GM18505 (cell line): ENCODE data around the gene GJA9.

Source experiments
- ATAC-seq: cut with Tn5 transposase; IDR thresholded peaks from one replicate; pipeline ENCODE4 v1.9.1; 2021; ENCODE audit not compliant: unreplicated experiment
- POLR2A ChIP-seq: IDR thresholded peaks from 4 replicates; pipeline ENCODE4 v1.6.1; 2011; ENCODE audit warnings: borderline replicate concordance; ENCODE audit not compliant: insufficient read depth, insufficient read length; ENCODE audit errors: extremely low read depth

Gene GJA9

DNA sequence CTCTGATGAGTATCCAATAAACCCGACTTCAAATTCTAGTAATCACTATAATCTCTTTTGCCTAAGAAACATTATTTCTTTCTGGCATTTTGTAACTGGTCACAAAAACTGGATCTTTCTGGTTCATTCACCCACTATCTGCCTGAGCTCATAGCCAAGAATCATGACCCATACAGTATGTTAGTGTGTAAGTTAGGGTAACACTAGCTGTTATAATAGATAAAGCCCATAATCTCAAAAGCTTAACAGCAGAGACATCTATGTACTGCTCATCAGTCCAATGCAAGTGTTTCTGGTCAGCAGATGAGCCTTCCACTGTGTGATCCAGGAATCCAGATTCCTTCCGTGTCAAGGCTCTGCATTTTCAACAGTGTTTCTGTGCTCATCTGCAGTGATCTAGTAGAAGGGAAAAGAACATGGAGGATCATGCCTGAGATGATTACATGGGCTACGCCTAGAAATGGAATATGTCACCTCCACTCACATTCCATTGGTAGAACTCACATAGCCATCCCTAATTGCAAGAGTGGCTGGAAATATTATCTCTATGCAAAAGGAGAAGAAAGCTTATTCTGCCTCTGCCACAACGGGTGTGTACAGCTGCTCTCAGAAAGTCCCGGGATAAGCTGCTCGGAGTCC is 49.5 kb downstream of the GJA9 start:
- ATAC-seq, result no peak
- no peak for TF ChIP-seq POLR2A

DNA sequence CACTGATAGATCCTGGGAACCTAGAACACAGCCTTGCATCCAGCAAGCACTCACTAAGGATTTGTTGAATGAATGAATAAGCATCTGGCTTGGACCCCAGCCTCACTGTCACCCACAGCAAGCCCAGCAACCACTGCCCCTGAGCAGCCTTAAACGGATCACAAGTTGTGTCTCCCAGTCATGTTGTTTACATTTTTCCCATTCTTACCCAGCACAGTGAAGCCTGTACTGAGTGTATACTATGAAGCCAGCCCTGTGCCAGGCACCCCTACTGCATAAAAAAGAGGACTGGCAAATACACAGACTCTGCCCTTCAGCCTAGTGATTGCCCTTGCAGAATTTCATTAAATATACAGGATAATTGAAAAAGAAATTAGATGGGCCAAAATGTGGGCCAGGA is 52.0 kb downstream of the GJA9 start:
- no peak for TF ChIP-seq POLR2A
- no peak for ATAC-seq

DNA sequence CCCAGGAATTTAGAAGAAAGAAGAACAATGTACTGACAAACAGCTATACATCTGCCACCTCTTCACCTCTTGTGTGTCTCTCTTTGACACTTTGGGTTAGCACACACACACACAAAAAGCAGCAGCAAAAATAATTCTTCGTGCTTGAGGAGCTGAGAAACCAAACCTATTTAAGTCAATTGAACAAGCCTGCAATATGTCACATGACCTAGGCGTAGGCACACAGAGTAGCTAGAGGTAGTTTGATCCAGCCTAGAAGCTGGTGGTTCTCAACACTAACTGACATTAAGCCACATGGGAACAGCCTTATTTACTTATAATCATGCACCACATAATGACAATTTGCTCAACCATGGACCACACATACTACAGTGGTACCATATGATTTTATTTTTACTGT is 54.1 kb downstream of the GJA9 start:
- no peak for TF ChIP-seq POLR2A
- ATAC-seq, result no peak

DNA sequence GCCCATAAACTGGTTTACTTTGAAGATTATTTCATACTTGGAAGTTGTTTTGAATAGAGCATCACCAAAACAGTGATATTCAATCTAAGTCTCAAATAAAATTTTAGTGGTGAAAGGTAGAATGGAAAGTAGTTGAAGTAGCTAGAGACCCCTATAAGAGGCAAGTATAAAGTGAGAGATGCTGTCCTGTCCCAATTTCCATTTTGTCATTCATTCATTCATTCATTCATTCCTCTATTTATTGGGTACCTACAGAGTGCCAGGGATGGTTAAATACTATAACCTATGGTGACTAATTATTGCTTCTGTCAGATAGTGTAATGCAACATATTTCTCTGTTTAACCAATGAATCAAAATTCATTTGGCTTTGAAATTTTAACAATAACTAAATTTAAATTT is 54.5 kb downstream of the GJA9 start:
- no peak for ATAC-seq
- no peak for TF ChIP-seq POLR2A

DNA sequence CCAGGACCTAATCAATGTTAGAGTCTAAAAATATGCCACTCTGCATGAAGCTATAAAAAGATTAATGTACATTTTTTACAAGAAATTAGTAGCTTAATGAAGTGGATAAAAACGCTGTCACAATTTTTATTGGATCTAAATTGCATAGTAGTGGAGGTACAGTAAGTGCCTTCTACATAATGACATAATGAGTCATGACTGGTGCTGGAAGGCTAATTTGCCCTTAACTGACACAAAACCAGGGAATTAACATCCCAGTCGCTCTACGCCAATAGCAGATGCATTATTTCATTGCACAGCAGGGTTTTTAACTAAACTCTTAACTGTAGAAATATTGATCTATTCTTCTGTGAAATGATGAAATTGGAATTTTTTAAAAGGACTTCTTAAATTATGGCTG is 55.1 kb downstream of the GJA9 start:
- no peak for ATAC-seq
- no peak for TF ChIP-seq POLR2A
